MCF 10A (cell line): ENCODE measurements around the gene FFAR1. TPM values are rescaled to one million over a fixed set of nuclear protein-coding genes. Genes with fewer than 3 reads are reported as not detected.

Experiments
- BruUV-seq: library from RNA; stranded (reverse); fragments of 400-500 nt; replicated peaks from 2 replicates; lab custom pipeline; 2021; lab: Mats Ljungman, UMichigan
- CTCF ChIA-PET: fragments of 300-600 bp; sonication (Branson Sonifier 250); formaldehyde crosslinking; extraction: SDS; loops from one replicate; lab custom pipeline; 2021; ENCODE audit warnings: antibody characterized with exemption, inconsistent platforms; lab: Yijun Ruan, JAX
- POLR2A ChIA-PET: fragments of 300-600, 350-650 bp; sonication (Branson Sonifier 250); formaldehyde crosslinking; extraction: SDS; loops from one replicate; lab custom pipeline; 2020; ENCODE audit warnings: antibody characterized with exemption, inconsistent platforms; lab: Yijun Ruan, JAX
- DNase-seq: peaks from one replicate; pipeline ENCODE4 v3.0.0-alpha.2; 2018; ENCODE audit not compliant: unreplicated experiment
- H3K27ac Mint-ChIP-seq: one replicate; pipeline ENCODE4 v1.8.0; 2022; ENCODE audit warnings: mild to moderate bottlenecking, low read depth, mixed read lengths; ENCODE audit not compliant: unreplicated experiment
- H3K27me3 Mint-ChIP-seq: one replicate; pipeline ENCODE4 v1.8.0; 2022; ENCODE audit warnings: mixed read lengths; ENCODE audit not compliant: insufficient read depth, unreplicated experiment
- H3K36me3 Mint-ChIP-seq: one replicate; pipeline ENCODE4 v1.8.0; 2022; ENCODE audit warnings: mild to moderate bottlenecking, moderate library complexity, mixed read lengths; ENCODE audit not compliant: insufficient read depth, unreplicated experiment
- H3K4me1 Mint-ChIP-seq: one replicate; pipeline ENCODE4 v1.8.0; 2022; ENCODE audit warnings: mixed read lengths; ENCODE audit not compliant: insufficient read depth, unreplicated experiment
- H3K4me3 Mint-ChIP-seq: one replicate; pipeline ENCODE4 v1.8.0; 2022; ENCODE audit warnings: mild to moderate bottlenecking, moderate library complexity, mixed read lengths; ENCODE audit not compliant: unreplicated experiment
- H3K9me3 Mint-ChIP-seq: one replicate; pipeline ENCODE4 v1.8.0; 2022; ENCODE audit warnings: mixed read lengths; ENCODE audit not compliant: unreplicated experiment
- CTCF ChIP-seq: fragments of 200-600 bp; IDR thresholded peaks from one replicate; pipeline ENCODE4 v1.8.0; 2022; ENCODE audit warnings: antibody characterized with exemption, mild to moderate bottlenecking; ENCODE audit not compliant: unreplicated experiment
- intact Hi-C: fragments of 100-400 bp; cut with micrococcal nuclease; formaldehyde crosslinking; loops from 2 replicates; pipeline ENCODE4 v1.14.1; 2022
- total RNA-seq: library from RNA; stranded (reverse); gene quantifications from 2 replicates; pipeline ENCODE4 v1.2.3, GENCODE V29; 2022

Gene FFAR1
- total RNA-seq, 1 experiment from 2014 or later, result not detected

GRCh38 chr19:35331551-35332214 lies 16.0 kb upstream of the FFAR1 start:
- no TSS peak for BruUV-seq
- no peak overlapping the region for H3K4me3 Mint-ChIP-seq
- no peaks in the 10 kb centered on the region for H3K4me1 Mint-ChIP-seq
- H3K27me3 Mint-ChIP-seq, result peaks cover 63% of the 10 kb centered on the region
- H3K27ac Mint-ChIP-seq, result no peak overlapping the region
- no peaks in the 10 kb centered on the region for H3K9me3 Mint-ChIP-seq
- H3K36me3 Mint-ChIP-seq, result peaks cover 6% of the 10 kb centered on the region
- CTCF ChIA-PET, result interaction anchor here (0.6 to 0.7 kb wide), 3 partner anchors 18 to 178 kb away, joined by 3 read pairs; partner anchors contain the start of gene FXYD5
- TF ChIP-seq CTCF, result no peak
- intact Hi-C loops, result no loop called here
- POLR2A ChIA-PET, result no interaction called here
- DNase-seq, result no peak

GRCh38 chr19:35332817-35333216 lies 14.9 kb upstream of the FFAR1 start:
- no peak for DNase-seq
- intact Hi-C loops, result no loop called here
- Mint-ChIP-seq H3K9me3 (no peaks in the 10 kb centered on the region), H3K36me3 (peaks cover 6% of the 10 kb centered on the region), H3K4me3 (no peak overlapping the region), H3K4me1 (no peaks in the 10 kb centered on the region), H3K27me3 (peaks cover 73% of the 10 kb centered on the region), H3K27ac (no peak overlapping the region)
- ChIA-PET POLR2A (interaction anchor here (0.6 kb wide), 1 partner anchor 656 kb away, joined by 3 read pairs; no protein-coding TSS in a partner anchor), CTCF (interaction anchor here (0.7 to 1.4 kb wide), 3 partner anchors 20 to 179 kb away, joined by 3 read pairs; partner anchors contain the start of gene FXYD5)
- TF ChIP-seq CTCF, result no peak
- no TSS peak for BruUV-seq

GRCh38 chr19:35334144-35334753 lies 13.5 kb upstream of the FFAR1 start:
- Mint-ChIP-seq H3K36me3 (peaks cover 6% of the 10 kb centered on the region), H3K9me3 (no peaks in the 10 kb centered on the region), H3K4me1 (no peaks in the 10 kb centered on the region), H3K27ac (no peak overlapping the region), H3K27me3 (peaks cover 77% of the 10 kb centered on the region), H3K4me3 (no peak overlapping the region)
- BruUV-seq, result no TSS peak
- DNase-seq, result no peak
- intact Hi-C loops, result no loop called here
- TF ChIP-seq CTCF, result no peak
- CTCF ChIA-PET, result interaction anchor here (0.6 to 1.4 kb wide), 4 partner anchors 11 to 268 kb away, joined by 3 read pairs; no protein-coding TSS in a partner anchor
- POLR2A ChIA-PET, result interaction anchor here (0.9 kb wide), 1 partner anchor 32 kb away, joined by 3 read pairs; no protein-coding TSS in a partner anchor

GRCh38 chr19:35336166-35336955 lies 11.3 kb upstream of the FFAR1 start:
- no peak for DNase-seq
- no peak overlapping the region for H3K27ac Mint-ChIP-seq
- no peak overlapping the region for H3K4me3 Mint-ChIP-seq
- no peaks in the 10 kb centered on the region for H3K9me3 Mint-ChIP-seq
- BruUV-seq, result no TSS peak
- H3K36me3 Mint-ChIP-seq, result peaks cover 6% of the 10 kb centered on the region
- CTCF ChIA-PET, result no interaction called here
- TF ChIP-seq CTCF, result no peak
- POLR2A ChIA-PET, result no interaction called here
- peaks cover 62% of the 10 kb centered on the region for H3K27me3 Mint-ChIP-seq
- intact Hi-C loops, result no loop called here
- H3K4me1 Mint-ChIP-seq, result no peaks in the 10 kb centered on the region
